Coronary artery (tissue), 2 donors: Measurements from ENCODE around the gene TNS3.

Experiments used
- DNase-seq: peaks from one replicate; pipeline ENCODE4 v3.0.0-alpha.2; 2017; ENCODE audit warnings: low spot score
- H3K27ac ChIP-seq, 2 donors: fragments of 200-600 bp; sonication (generic); one replicate each; pipeline ENCODE4 v1.5.1; 2016 to 2019
- H3K4me3 ChIP-seq: fragments of 200-600 bp; sonication (generic); 2 replicates; pipeline ENCODE4 v1.5.1; 2016; ENCODE audit warnings: mild to moderate bottlenecking, moderate library complexity
- TF ChIP-seq, protein P1 (sequence below): fragments of 200-600 bp; sonication (generic); IDR thresholded peaks from one replicate; pipeline ENCODE4 v1.5.1; 2019; ENCODE audit warnings: antibody characterized with exemption

Gene TNS3

DNA sequence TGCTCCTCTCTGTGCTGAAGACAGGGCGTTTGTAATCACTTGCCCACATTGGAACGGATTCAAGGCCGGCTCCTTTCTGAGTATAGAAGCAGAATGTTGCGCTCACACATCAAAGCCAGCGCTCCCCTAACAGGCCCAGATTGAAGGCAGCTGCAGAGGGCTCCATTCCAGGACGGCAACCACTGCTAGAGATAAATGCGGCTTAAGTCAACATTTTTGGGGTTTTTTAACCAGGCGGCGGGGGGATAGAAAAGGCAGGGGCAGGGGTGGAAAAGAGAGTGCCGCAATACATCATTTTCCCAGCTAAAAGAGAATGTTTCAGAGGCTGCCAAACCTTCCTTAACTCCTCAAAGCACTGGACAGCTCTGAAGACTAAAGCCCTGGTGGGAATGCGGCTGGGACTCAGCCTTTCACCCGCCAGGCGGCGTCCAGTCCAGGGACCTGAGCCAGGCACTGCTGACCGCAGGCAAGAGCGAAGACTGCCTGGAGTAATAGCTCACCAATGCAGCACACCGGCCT lies 189.6 kb downstream of the TNS3 start:
- peak overlapping the region; percentile 7 for H3K4me3 ChIP-seq
- H3K27ac ChIP-seq = peak overlapping the region in 1 of 2 donors; percentile 50
- TF ChIP-seq, protein P1, sequence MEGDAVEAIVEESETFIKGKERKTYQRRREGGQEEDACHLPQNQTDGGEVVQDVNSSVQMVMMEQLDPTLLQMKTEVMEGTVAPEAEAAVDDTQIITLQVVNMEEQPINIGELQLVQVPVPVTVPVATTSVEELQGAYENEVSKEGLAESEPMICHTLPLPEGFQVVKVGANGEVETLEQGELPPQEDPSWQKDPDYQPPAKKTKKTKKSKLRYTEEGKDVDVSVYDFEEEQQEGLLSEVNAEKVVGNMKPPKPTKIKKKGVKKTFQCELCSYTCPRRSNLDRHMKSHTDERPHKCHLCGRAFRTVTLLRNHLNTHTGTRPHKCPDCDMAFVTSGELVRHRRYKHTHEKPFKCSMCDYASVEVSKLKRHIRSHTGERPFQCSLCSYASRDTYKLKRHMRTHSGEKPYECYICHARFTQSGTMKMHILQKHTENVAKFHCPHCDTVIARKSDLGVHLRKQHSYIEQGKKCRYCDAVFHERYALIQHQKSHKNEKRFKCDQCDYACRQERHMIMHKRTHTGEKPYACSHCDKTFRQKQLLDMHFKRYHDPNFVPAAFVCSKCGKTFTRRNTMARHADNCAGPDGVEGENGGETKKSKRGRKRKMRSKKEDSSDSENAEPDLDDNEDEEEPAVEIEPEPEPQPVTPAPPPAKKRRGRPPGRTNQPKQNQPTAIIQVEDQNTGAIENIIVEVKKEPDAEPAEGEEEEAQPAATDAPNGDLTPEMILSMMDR = peak; percentile 39
- DNase-seq = peak; percentile 90

DNA sequence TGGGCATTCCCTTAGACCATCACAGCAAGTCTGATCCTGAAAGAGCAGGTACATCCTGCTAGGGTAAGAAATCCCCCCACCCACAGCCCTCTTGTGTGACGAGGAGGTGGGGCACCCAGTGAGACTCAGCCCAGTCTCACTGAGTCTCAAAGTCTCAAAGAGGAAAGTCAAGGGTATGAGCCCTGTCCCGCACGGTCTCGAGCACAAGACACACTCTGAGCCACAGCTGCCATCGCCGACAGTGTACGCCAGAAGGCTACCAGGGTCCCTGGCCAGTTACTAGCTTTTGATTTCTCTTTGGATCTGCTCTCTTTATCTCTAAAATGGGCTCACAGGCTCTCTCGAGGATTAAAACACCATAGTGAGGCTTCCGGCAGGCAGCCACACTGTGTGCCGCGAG lies 190.2 kb downstream of the TNS3 start:
- TF ChIP-seq, protein P1 = no peak
- Histone ChIP-seq H3K27ac (peak overlapping the region in 1 of 2 donors; percentile 50), H3K4me3 (no peak overlapping the region)
- peak; percentile 68 for DNase-seq

DNA sequence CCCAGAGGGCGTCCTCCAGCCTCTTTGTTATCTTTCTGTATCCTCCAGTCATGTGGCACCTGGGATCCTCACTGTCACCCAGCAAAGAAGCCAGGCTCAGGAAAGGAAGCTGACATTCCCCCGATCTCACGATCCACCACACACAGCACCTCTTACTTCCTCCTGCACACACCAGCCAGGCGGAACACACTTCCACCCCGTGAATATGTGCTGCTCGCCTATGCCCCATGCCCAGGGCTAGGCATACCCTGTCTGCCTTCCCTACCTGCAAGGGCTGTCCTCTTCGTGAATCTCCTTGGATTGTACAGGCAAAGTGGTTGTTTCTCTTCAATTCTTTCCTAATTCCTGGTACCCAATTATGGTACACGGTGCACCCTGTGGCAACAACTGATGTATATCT lies 191.0 kb downstream of the TNS3 start:
- DNase-seq = peak; percentile 35
- TF ChIP-seq, protein P1 = no peak
- Histone ChIP-seq H3K4me3 (no peak overlapping the region), H3K27ac (no peak overlapping the region)

DNA sequence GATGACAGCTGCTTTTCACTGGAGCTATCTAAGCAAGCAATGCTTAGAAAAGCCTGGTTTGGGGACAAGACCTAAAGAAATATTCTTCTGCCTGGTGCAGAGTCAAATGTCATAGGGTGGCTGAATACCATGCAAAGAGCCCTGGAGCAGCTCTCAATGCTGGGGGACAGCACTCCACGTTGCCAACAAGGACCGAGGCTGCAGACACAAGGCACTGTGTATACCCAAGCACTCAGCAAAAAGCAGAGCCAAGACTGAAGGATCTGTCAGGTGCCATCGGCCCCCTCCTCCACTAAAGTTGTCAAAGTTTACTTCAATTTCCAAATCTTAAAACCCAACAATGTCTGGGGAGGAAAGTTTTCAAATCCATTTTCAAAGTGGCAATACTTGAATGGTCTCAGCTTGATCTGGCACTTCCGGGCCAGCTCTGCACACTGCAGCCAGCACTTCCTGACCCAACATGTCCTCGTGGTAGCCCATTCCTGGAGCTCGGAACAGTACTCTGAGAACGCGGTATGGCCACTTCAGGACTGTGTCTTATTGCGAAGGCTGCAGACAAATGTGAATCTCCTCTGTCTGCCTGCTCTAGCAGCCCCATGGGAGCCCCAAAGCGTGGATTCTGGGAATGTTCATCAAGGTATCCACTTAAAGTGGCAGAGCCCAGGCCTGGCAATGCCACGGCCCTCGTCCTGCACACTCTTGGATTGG lies 191.8 kb downstream of the TNS3 start:
- Histone ChIP-seq H3K27ac (no peak overlapping the region), H3K4me3 (no peak overlapping the region)
- TF ChIP-seq, protein P1 = no peak
- peak; percentile 52 for DNase-seq

DNA sequence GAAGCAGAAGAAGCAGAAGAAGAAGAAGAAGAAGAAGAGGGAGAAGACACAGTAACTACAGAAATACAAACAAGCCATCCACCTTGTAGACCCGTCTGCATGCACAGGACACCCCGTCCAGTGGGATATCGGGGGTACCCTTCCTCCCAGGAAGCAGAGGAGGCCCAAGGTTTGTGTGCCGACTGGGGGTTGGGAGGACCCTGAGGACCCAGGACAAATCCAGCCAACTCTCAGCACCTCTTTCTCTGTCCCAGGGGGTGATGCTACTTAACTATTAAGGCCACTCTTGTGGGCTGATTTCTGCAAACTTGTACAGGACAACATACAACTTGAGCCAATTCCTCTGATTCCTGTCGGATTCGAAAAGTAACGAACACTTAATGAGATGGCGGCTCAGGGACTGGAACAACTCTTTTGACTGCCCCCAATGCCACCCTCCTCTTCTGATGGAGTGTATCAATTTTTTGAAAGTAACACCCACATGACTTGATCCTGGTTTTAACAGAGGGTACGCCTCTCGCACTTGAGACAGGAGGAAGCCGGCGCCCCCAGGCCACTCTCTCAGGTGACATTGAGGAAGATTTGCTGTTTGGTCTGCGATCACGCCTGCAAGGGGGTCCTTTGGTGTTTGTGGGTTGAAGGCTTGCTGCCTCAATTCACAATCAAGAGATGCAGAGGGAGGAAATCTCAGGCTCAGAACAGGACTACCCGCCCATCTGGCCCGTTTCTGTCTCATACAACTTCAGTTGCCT lies 192.6 kb downstream of the TNS3 start:
- H3K4me3 ChIP-seq = no peak overlapping the region
- TF ChIP-seq, protein P1 = no peak
- peak; percentile 56 for DNase-seq
- H3K27ac ChIP-seq = no peak overlapping the region

DNA sequence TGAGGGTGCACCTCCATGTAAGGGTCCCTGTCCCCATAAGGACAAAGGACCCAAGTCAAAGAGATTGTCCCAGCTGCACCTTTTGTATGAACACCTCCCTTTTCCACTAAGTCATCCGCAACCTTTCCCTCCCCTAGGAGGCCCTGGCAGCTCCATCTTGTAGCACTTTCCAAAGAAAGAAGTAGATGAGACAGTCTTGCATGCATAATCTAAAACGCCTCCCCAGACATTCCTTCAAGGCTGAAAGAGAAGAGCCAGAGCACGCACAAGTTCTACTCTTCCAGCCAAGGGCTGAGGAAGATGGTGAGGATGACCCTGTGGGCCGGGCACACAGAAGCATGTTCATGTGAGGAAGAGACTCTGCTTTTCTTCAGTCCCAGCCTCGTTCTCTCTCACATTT lies 194.4 kb downstream of the TNS3 start:
- TF ChIP-seq, protein P1 = no peak
- Histone ChIP-seq H3K4me3 (no peak overlapping the region), H3K27ac (no peak overlapping the region)
- DNase-seq = peak; percentile 38
